OCI-LY7 (cell line): ENCODE data around the gene TBL1XR1. TPM values are rescaled to one million over a fixed set of nuclear protein-coding genes. Genes with fewer than 3 reads are reported as not detected.

Source experiments
- BruUV-seq: library from RNA; stranded (reverse); fragments of 400-500 nt; replicated peaks from 2 replicates; lab custom pipeline; 2021; lab: Mats Ljungman, UMichigan
- CTCF ChIA-PET: fragments of 300-600 bp; sonication (Branson Sonifier 250); formaldehyde crosslinking; loops from one replicate; lab custom pipeline; 2022; ENCODE audit warnings: antibody characterized with exemption; ENCODE audit not compliant: unreplicated experiment; lab: Charles Lee
- POLR2A ChIA-PET: fragments of 300-600 bp; sonication (Branson Sonifier 250); formaldehyde crosslinking; loops from one replicate; lab custom pipeline; 2022; ENCODE audit warnings: antibody characterized with exemption; lab: Charles Lee
- DNase-seq: peaks from one replicate; pipeline ENCODE4 v3.0.0-alpha.2; 2015; ENCODE audit warnings: low spot score
- H2AFZ ChIP-seq: fragments of 200-600 bp; sonication (generic), shearing (Covaris generic); 2 replicates; pipeline ENCODE4 v1.6.1; 2014; ENCODE audit warnings: mild to moderate bottlenecking, antibody characterized with exemption, low read length, moderate library complexity
- H3K27ac ChIP-seq: fragments of 200-600 bp; sonication (generic); 2 replicates; pipeline ENCODE4 v1.5.1; 2014; ENCODE audit warnings: mixed run types, low read depth, mild to moderate bottlenecking, moderate library complexity, low read length, inconsistent platforms; ENCODE audit not compliant: poor library complexity, severe bottlenecking
- H3K36me3 ChIP-seq: fragments of 200-600 bp; sonication (generic); 2 replicates; pipeline ENCODE4 v1.6.1; 2014; ENCODE audit warnings: mild to moderate bottlenecking, antibody characterized with exemption, low read length, moderate library complexity, mixed read lengths; ENCODE audit not compliant: insufficient read depth
- H3K4me1 ChIP-seq: fragments of 200-600 bp; sonication (generic); 2 replicates; pipeline ENCODE4 v1.5.1; 2014; ENCODE audit warnings: mild to moderate bottlenecking, low read length; ENCODE audit not compliant: insufficient read depth, poor library complexity, severe bottlenecking
- H3K4me2 ChIP-seq: fragments of 200-600 bp; sonication (generic); 2 replicates; pipeline ENCODE4 v1.6.1; 2014; ENCODE audit warnings: mild to moderate bottlenecking, low read length
- H3K4me3 ChIP-seq: fragments of 200-600 bp; sonication (generic); 2 replicates; pipeline ENCODE4 v1.5.1; 2014; ENCODE audit warnings: mild to moderate bottlenecking, low read depth, low read length; ENCODE audit not compliant: poor library complexity, severe bottlenecking
- H3K79me2 ChIP-seq: fragments of 200-600 bp; sonication (generic); 2 replicates; pipeline ENCODE4 v1.6.1; 2016; ENCODE audit warnings: low read depth, mild to moderate bottlenecking, low read length, moderate library complexity, mixed read lengths; ENCODE audit not compliant: insufficient read depth
- H3K9me2 ChIP-seq: fragments of 200-600 bp; sonication (generic); 2 replicates; pipeline ENCODE4 v1.6.1; 2016; ENCODE audit warnings: mild to moderate bottlenecking, low read length, mixed read lengths; ENCODE audit not compliant: insufficient read depth
- H3K9me3 ChIP-seq: fragments of 200-600 bp; sonication (generic); 2 replicates; pipeline ENCODE4 v1.6.1; 2014; ENCODE audit warnings: mild to moderate bottlenecking, mixed run types, low read length, mixed read lengths
- H4K20me1 ChIP-seq: fragments of 200-600 bp; sonication (generic); 2 replicates; pipeline ENCODE4 v1.6.1; 2014; ENCODE audit warnings: mild to moderate bottlenecking, antibody characterized with exemption, low read length, moderate library complexity, mixed read lengths; ENCODE audit not compliant: insufficient read depth
- EZH2phosphoT487 ChIP-seq: fragments of 200-600 bp; sonication (generic); IDR thresholded peaks from 2 replicates; pipeline ENCODE4 v1.6.1; 2018; ENCODE audit warnings: low read depth, borderline replicate concordance, mild to moderate bottlenecking, mixed run types, antibody characterized with exemption, low read length, moderate library complexity, mixed read lengths
- intact Hi-C: fragments of 100-400 bp; cut with micrococcal nuclease; formaldehyde crosslinking; loops from one replicate; pipeline ENCODE4 v1.10.0; 2022; ENCODE audit not compliant: unreplicated experiment
- total RNA-seq, 2 experiments: library from RNA; depleted of rRNA in 1 of 2; stranded (reverse); fragments of >200 nt in 1 of 2; shearing (Covaris generic) in 1 of 2; gene quantifications; 2 replicates each; pipeline ENCODE4 v1.2.3, GENCODE V29; 2014 to 2022
- TF ChIP-seq, protein P1 (sequence below): fragments of 200-600 bp; sonication (generic); conservative IDR thresholded peaks from 2 replicates; pipeline ENCODE4 v1.5.1; 2014; ENCODE audit warnings: mild to moderate bottlenecking, antibody characterized with exemption, low read length, moderate library complexity, mixed read lengths

The TBL1XR1 gene
- total RNA-seq, 2 experiments from 2014 or later: 103 to 158 TPM

DNA sequence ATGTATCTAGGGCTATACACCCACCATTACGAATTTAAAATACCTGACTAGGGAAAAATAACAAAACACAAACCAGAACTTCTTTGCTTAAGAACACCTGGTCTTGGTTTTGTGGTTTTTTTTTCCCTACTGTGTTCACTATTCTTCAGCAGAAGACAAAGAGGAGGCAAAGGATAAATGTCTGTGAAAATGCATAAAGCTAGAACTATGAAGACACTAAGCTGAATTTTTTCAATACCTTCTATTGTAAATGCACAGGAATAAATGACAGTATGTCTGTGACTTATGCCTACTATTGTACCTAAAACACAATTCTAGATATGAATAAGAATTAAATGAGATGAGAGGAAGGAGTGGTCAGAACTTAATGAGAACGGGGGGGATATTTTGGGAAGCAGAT is 86.9 kb downstream of the TBL1XR1 start:
- CTCF ChIA-PET: interaction anchor here (1.0 kb wide), 1 partner anchor 19 kb away, joined by 3 read pairs; no protein-coding TSS in a partner anchor
- TF ChIP-seq, protein P1, sequence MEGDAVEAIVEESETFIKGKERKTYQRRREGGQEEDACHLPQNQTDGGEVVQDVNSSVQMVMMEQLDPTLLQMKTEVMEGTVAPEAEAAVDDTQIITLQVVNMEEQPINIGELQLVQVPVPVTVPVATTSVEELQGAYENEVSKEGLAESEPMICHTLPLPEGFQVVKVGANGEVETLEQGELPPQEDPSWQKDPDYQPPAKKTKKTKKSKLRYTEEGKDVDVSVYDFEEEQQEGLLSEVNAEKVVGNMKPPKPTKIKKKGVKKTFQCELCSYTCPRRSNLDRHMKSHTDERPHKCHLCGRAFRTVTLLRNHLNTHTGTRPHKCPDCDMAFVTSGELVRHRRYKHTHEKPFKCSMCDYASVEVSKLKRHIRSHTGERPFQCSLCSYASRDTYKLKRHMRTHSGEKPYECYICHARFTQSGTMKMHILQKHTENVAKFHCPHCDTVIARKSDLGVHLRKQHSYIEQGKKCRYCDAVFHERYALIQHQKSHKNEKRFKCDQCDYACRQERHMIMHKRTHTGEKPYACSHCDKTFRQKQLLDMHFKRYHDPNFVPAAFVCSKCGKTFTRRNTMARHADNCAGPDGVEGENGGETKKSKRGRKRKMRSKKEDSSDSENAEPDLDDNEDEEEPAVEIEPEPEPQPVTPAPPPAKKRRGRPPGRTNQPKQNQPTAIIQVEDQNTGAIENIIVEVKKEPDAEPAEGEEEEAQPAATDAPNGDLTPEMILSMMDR: no peak
- no peak for TF ChIP-seq EZH2phosphoT487
- H4K20me1 ChIP-seq: peaks cover 64% of the 10 kb centered on the region
- intact Hi-C loops: no loop called here
- peaks cover 4% of the 10 kb centered on the region for H3K36me3 ChIP-seq
- H3K4me2 ChIP-seq: peak overlapping the region; percentile 56
- no TSS peak for BruUV-seq
- H3K4me3 ChIP-seq: peak overlapping the region; percentile 17
- H3K79me2 ChIP-seq: peaks cover 100% of the 10 kb centered on the region
- no peaks in the 10 kb centered on the region for H3K9me3 ChIP-seq
- H2AFZ ChIP-seq: no peak overlapping the region
- POLR2A ChIA-PET: interaction anchor here (0.5 to 1.6 kb wide), 10 partner anchors 8 to 1664 kb away, joined by 3 to 8 read pairs (median 3); no protein-coding TSS in a partner anchor
- H3K4me1 ChIP-seq: peaks cover 83% of the 10 kb centered on the region
- DNase-seq: no peak
- peak overlapping the region; percentile 32 for H3K27ac ChIP-seq
- H3K9me2 ChIP-seq: no peaks in the 10 kb centered on the region

DNA sequence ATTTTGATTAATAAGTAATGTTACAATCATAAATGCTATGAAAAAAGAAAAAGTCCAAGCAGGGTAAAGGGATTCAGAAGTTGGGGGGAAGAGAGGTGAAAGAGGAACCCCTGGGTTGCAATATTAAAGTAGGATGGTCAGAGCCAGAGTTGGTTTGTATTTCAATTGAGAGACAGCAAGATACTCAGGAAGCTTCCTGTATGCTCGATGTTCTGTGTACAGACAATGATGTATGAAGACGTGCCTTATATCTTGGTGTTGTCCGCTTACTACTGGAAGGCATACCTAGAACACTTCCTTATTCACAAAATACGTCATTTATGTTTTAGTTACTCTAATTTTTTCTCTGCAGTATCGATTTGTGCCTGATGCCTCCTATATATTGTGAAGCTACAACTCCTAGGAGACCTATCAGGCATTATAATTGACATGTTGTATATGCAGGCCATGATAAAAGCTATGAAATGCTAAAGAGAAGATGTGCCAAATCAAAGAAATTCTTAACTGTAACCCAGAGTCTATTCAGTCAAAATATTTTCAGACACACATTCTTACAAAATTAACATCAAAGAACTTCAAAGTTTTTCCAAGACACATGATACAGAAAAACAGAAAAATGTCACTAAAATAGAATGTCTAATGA is 87.5 kb downstream of the TBL1XR1 start:
- TF ChIP-seq EZH2phosphoT487: no peak
- TF ChIP-seq, protein P1: no peak
- H3K4me3 ChIP-seq: no peak overlapping the region
- ChIA-PET CTCF (interaction anchor here (1.0 kb wide), 1 partner anchor 19 kb away, joined by 3 read pairs; no protein-coding TSS in a partner anchor), POLR2A (interaction anchor here (0.6 to 1.6 kb wide), 6 partner anchors 9 to 147 kb away, joined by 3 to 8 read pairs (median 4); no protein-coding TSS in a partner anchor)
- intact Hi-C loops: no loop called here
- H3K79me2 ChIP-seq: peaks cover 100% of the 10 kb centered on the region
- H3K36me3 ChIP-seq: peaks cover 4% of the 10 kb centered on the region
- peaks cover 69% of the 10 kb centered on the region for H4K20me1 ChIP-seq
- H3K9me3 ChIP-seq: no peaks in the 10 kb centered on the region
- DNase-seq: peak; percentile 50
- H3K4me2 ChIP-seq: peak overlapping the region; percentile 56
- peak overlapping the region; percentile 32 for H3K27ac ChIP-seq
- no peak overlapping the region for H2AFZ ChIP-seq
- BruUV-seq: no TSS peak
- H3K9me2 ChIP-seq: no peaks in the 10 kb centered on the region
- peaks cover 83% of the 10 kb centered on the region for H3K4me1 ChIP-seq

DNA sequence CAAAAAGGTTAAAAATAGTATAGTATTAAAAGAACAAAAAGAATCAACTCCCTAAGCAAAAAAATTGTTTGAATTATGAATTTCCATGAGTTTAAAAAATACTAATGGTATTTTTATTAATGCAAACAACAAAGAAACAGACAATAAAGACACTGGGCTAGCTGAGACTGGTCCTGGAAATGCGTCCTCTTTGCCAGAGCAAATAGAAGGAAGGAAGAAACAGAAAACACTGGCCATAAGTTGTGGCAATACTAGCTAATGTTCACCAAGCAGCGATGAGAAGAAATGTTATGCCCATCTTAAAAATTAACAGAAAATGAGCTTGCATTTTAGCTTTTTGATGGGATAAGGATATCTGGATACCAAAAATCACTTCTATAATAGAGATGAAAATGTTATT is 88.6 kb downstream of the TBL1XR1 start:
- BruUV-seq: no TSS peak
- H3K4me1 ChIP-seq: peaks cover 76% of the 10 kb centered on the region

More for the DNA sequence above, 88.6 kb downstream of the TBL1XR1 start:
- intact Hi-C loops: no loop called here
- H3K9me3 ChIP-seq: no peaks in the 10 kb centered on the region
- peaks cover 100% of the 10 kb centered on the region for H3K79me2 ChIP-seq
- no peak overlapping the region for H3K4me2 ChIP-seq
- no peak for TF ChIP-seq EZH2phosphoT487
- TF ChIP-seq, protein P1: no peak
- H3K9me2 ChIP-seq: no peaks in the 10 kb centered on the region
- H3K27ac ChIP-seq: no peak overlapping the region
- ChIA-PET POLR2A (interaction anchor here (1.0 kb wide), 1 partner anchor 15 kb away, joined by 3 read pairs; no protein-coding TSS in a partner anchor), CTCF (no interaction called here)
- peaks cover 4% of the 10 kb centered on the region; the same call in 1 of the 2 replicates for H3K36me3 ChIP-seq
- no peak overlapping the region for H2AFZ ChIP-seq
- peaks cover 74% of the 10 kb centered on the region for H4K20me1 ChIP-seq
- no peak overlapping the region for H3K4me3 ChIP-seq
- DNase-seq: no peak
